Eye (tissue), 1 donor: ENCODE data around the gene CAPN12.
"Not testable (repeated sequence)": the region's sequence is repeated elsewhere in the genome, so short reads cannot be mapped to it uniquely, and the experiment has no call there.

Experiments used
- DNase-seq: peaks from one replicate; pipeline ENCODE4 v3.0.0-alpha.2; 2015

The CAPN12 gene

DNA sequence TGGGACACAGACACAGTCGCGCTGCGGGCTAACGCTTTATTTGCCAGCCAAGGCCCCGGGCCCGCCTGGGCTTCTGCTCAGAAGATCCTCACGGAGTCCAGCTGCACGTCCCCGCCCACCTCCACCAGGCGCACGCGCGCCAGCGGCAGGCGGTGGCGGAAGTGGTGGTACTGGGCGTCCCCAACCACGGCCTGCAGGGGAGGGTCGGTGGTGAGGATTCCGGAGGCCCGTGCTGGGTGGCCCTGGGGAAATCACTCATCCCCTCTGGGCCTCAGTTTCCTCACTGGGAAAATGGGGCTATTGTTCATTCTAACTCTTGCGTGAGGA, 26.6 kb upstream of the CAPN12 start:
- not testable (repeated sequence) for DNase-seq

DNA sequence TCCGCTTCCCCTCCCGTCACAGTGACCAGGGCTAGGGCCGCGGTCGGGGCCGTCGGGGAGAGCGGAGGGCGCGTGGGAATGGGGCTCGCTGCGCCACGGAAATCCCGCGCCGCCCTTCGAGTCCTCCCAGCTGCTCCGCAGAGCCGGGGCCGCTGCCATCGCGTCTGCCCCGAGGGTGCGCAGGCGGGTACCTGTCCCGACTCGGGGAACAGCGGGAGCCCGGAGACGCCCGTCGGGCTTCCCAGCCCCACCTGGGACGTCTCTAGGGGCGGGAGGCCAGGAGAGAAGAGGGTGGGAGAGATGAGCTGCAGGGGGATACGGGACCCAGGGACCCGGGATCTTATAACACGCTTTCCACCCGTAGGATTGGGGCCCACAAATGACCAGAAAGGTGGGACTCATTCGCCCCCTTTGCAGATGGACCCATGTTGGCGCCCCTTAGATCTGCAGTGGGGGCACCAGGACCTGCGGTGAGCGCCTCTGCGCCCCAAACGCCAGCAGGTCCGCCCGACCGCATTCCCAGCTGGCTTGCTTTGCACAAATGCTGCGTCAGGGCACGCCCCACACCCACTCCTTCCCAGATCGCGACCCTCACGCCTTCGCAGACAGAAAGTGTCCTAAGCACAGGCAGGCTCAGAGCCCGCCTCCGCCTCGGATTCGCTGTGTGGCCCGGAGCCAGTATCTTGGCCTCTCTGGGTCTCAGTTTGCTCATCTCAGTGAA, 26.1 kb upstream of the CAPN12 start:
- DNase-seq, result not testable (repeated sequence)

DNA sequence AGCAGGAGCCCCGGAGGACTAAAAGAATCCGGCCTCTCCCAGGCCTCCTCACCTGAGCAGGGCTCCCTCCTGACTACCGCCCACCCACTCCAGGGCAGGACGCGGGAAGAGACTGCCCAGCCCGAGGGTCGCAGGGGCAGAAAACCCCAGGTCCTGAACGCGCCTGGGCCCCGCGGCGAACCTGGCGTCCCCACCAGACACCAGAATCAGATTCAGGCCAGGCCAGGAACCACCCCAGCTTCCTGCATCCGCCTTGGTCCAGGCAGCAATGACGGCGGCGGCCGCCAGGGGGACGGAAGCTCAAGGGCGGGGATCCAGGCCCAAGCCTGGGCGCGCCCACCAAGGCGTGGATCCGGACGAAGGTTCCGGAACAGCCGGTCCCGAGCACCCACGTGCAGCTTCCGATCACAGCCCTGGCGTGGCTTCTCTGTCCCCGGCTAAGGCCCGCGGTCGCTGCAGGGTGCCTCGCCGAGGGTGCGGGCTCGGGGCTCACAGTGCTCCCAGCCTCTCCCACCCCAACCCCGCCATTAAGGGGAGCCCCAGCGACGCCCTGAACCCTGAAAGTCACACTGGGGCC, 25.4 kb upstream of the CAPN12 start:
- DNase-seq, result peak; percentile 72

DNA sequence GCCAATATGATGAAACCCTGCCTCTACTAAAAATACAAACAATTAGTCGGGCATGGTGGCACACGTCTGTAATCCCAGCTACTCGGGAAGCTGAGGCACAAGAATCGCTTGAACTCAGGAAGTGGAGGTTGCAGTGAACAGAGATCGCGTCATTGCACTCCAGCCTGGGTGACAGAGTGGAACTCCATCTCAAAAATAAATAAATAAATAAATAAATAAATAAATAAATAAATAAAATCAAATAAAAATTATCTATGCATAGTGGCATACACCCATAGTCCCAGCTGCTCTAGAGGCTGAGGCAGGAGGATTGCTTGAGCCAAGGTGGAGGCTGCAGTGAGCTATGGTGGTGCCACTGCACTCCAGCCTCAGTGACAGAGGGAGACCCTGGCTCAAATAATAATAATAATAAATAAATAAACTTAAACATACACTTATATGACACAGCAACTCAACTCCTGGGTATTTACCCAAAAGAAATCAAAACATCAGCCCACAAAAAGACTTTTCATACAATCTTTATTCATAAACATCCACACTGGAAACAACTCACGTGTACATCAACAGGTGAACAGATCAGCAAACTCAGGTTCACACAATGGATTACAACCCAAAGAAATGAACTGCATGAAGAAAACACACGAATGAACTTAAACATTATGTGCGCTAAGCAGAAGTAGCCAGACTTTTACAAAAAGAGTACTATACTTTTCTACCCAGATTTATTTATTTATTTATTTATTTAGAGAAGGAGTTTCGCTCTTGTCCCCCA, 22.2 kb upstream of the CAPN12 start:
- DNase-seq, result no peak

DNA sequence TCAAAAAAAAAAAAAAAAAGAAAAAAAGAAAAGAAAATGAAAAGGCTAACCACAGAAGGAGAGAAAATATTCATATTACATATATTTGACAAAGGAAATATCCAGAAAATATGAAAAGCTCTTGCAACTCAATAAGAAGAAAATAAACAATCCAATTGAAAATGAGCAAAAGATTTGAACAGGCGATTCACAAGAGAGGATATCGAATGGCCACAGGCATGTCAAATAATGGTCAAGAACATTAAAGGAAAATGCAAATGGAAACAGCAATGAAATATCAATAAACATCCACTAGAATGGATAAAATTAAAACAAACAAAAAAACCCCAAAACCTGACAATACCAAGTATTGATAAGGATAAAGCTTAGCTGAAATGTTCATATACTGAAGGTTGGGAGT, 20.9 kb upstream of the CAPN12 start:
- no peak for DNase-seq

DNA sequence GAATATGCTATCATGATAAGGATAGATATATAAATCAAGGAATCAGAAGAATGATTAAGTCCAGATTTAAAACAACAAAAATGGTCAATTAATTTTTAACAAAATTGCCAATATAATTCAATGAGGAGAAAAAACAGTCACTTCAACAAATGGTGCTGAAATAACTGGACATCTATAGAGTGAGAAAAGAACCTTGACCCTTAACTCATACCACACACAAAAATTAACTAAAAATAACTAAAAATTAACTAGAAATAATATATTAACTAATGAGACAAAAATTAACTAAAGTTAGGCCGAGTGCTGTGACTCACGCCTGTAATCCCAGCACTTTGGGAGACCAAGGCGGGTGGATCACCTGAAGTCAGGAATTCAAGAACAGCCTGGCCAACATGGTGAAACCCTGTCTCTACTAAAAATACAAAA, 19.5 kb upstream of the CAPN12 start:
- no peak for DNase-seq

DNA sequence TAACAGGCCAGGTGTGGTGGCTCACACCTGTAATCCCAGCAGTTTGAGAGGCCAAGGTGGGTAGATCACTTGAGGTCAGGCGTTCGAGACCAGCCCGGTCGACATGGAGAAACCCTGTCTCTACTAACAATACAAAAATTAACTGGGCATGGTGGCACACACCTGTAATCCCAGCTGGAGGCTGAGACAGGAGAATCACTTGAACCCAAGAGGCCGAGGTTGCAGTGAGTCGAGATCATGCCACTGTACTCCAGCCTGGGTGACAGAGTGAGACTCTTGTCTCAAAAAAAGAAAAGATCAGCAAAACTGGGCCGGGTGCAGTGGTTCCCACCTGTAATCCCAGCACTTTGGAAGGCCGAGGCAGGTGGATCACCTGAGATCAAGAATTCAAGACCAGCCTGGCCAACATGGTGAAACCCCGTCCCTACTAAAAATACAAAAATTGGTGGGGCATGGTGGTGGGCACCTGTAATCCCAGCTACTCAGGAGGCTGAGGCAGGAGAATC, 17.7 kb upstream of the CAPN12 start:
- not testable (repeated sequence) for DNase-seq

DNA sequence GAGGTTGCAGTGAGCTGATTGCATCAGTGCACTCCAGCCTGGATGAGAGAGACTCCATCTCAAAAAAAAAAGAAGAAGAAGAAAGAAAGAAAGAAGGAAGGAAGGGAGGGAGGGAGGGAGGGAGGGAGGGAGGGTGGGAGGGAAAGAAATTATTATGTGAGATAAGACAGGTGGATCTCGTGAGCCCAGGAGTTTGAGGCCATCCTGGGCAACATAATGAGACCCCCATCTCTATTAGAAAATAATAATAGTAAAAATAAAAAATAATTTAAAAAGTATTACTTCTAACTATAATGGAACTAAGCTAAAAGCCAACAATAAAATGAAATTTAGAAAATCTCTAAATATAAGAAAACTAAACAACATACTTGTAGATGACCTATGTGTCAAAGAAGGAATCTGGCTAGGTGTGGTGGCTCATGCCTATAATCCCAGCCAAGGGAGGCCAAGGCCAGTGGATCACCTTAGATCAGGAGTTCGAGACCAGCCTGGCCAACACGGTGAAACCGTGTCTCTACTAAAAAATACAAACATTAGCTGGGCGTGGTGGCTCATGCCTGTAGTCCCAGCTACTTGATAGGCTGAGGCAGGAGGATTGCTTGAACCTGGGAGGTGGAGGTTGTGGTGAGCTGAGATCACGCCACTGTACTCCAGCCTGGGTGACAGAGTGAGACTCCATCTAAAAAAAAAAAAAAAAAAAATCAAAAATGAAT, 16.7 kb upstream of the CAPN12 start:
- DNase-seq, result not testable (repeated sequence)

DNA sequence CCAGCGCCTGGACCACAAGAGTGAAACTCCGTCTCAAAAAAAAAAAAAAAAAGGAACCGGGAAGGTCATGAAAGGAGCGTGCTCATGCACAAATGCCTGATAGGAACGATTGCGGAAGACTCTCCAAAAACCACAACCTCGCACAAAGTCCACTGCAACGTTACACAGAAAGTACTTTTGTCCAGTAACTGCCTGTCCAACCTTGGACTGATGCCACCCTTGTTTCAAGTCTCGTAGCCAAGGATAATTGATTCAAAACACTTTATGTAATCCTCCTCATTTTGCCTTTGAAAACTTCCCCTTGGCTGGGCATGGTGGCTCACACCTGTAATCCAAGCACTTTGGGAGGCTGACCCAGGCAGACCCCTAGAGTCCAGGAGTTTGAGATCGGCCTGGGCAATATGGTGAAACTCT, 15.3 kb upstream of the CAPN12 start:
- DNase-seq, result no peak

DNA sequence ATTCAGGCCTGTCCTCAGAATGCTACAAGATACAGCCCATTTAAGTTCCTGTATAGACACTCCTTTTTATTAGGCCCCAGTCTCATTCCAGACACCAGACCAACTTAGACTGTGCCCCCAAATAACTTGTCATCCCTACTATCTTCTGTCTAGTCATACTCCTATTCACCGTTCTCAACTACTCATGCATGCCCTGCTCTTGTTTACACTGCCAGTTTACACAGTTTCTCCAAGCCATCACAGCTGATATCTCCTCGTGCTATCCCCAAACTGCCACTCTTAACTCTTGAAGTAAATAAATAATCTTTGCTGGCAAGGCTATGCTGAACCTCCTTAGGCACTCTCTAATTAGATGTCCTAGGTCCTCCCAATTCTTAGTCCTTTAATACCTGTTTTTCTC, 9.9 kb upstream of the CAPN12 start:
- not testable (repeated sequence) for DNase-seq

DNA sequence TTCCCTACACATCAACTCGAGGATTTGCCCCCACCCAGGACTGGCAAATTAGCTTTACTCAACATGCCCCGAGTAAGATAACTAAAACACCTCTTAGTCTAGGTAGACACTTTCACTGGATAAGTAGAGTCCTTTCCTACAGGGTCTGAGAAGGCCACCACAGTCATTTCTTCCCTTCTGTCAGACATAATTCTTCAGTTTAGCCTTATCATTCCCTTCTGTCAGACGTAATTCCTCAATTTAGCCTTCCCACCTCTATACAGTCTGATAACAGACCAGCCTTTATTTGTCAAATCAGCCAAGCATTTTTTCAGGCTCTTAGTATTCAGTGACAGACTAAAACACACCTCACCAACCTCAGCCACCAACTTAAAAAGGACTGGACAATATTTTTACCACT, 9.5 kb upstream of the CAPN12 start:
- DNase-seq, result not testable (repeated sequence)

DNA sequence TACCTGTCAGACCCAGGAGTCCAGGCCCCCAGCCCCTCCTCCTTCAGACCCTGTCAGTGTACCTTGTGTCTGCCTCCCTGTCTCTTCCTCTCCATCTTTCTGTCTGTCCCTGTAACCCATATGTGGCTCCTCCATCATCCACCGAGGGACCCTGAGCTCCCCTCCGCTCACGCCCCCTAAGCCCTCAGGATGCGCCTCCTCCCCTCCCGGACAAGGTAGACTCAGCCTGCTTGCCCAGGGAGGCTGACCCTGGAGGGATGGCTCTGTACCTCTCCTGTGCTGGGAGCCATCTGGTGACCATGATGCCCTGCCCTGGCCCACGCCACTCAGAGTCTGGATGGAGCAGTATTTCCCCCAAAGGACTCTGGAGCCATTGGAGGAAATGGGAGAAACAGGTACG, 1.0 kb upstream of the CAPN12 start:
- no peak for DNase-seq

DNA sequence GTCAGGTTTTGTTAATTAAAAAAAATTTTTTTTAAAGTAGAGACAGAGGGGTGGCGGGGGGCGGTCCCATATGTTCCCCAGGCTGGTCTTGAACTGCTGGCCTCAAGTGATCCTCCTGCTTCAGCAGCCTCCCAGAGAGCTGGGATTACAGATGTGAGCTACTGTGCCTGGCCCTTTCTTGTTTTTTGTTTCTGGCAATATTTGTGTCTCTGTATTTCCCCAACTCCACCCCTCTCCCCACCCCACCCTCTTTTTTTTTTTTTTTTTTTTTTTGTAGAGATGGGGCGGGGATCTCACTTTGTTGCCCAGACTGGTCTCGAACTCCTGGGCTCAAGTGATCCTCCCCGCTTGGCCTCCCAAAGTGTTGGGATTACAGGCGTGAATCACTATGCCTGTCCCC, 600 bp upstream of the CAPN12 start:
- DNase-seq, result no peak

DNA sequence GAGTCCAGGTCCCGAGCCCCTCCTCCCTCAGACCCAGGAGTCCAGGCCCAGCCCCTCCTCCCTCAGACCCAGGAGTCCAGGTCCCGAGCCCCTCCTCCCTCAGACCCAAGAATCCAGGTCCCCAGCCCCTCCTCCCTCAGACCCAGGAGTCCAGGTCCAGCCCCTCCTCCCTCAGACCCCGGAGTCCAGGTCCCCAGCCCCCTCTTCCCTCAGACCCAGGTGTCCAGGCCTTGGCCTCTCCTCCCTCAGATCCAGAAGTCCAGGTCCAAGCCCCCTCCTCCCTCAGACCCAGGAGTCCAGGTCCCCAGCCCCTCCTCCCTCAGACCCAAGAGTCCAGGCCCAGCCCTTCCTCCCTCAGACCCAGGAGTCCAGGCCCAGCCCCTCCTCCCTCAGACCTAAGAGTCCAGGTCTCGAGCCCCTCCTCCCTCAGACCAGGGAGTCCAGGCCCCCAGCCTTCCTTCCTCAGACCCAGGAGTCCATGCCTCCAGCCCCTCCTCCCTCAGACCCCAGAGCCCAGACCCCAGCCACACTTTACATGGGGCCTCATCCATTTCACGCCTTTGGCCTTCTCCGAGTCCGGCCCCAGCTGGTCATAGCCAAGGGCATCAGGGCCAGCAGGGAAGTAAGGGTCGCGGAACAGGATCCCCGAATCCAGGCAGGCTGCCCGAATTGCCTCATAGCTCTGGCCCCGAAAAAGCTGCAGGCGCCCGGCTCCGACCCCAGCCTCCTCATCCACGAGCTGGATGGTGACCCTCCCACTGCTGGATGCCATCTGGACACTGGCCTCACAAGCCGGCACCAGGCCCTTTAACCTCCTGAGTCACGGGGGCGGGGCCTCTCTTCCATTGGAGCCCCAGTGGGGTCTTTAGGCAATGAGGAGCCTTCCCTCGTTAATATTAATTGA, 628 bp downstream of the CAPN12 start:
- no peak for DNase-seq

DNA sequence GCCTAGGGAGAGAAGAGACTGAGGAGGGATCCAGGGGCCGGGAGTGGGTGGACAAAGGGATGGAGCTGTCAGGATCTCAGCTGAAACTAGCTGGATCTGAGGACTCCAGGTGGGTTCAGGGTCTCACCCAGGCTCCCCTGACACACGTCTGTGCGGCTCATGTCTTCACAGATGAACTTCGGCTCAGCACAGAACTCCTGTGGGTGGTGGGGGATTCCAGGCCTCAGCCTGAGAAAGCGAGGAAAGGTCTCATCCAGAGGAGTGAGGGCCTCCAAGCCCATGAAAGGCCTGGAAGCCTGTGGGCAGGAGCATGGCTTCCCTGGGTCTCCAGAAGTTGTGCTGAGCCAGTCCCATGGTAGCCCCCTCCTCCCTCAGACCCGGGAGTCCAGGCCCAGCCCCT, 1.4 kb downstream of the CAPN12 start:
- no peak for DNase-seq

DNA sequence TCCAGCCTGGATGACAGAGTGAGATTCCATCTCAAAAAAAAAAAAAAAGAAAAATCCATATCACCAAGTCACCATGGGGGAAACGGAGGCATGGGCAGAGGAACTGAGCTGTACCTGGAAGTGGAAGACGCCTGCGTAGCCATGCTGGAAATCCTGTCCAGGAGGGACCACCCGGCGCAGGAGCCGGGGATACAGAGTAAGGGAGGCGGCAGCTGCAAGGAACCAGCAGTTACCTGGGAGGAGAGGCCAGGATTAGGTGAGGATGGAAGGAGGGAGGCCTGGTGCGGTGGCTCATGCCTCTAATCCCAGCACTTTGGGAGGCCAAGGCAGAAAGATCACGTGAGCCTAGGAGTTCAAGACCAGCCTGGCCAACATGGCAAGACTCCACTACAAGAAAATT, 2.0 kb downstream of the CAPN12 start:
- DNase-seq, result no peak

DNA sequence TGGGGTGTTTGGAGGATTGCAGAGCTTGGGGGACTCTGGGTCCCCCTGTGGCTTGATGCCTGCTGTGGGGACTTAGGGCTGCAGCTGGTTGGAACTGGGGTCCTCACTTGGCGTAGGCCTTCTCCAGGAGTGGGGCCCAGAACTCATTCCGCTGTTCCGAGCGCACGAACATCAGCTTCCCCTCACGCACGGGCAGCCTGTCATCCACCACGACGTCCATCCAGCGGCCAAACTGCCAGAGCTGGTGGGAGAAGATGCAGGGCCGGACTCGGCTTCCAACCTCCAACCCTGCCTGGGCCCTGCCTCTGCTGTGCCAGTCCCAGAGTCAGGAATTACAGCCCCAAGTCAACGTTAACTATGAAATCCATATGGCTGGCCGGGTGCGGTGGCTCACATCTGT, 2.6 kb downstream of the CAPN12 start:
- no peak for DNase-seq

DNA sequence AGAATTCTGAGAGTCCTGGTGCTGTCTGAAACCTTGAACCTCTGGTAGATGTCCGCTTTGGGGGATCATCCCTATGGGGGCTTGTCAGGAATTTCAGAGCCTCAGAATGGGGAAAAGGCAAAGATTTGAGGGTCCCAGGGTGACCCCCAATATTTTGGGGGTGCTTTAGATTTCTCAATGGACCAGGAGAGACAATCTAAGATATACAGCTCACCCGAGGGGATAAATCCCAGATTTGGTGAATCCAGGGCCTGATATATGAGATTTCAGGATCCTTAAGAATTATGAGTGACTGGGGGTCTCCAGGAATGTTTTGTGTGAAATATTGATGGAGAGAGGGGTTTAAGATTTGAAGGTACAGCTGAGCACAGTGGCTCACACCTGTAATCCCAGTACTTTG, 3.3 kb downstream of the CAPN12 start:
- no peak for DNase-seq

DNA sequence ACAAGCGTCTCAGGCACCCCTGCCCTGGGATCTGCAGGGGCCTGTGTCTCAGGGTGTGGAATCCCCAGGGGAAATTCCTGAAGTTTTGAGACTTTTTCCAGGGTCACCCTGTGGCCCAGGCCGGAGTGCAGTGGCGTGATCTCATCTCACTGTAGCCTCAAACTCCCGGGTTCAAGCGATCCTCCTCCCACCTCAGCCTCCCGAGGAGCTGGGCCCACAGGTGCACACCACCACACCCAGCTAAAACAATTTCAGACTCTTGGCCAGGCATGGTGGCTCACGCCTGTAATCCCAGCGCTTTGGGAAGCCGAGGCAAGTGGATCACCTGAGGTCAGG, 4.0 kb downstream of the CAPN12 start:
- DNase-seq, result no peak

DNA sequence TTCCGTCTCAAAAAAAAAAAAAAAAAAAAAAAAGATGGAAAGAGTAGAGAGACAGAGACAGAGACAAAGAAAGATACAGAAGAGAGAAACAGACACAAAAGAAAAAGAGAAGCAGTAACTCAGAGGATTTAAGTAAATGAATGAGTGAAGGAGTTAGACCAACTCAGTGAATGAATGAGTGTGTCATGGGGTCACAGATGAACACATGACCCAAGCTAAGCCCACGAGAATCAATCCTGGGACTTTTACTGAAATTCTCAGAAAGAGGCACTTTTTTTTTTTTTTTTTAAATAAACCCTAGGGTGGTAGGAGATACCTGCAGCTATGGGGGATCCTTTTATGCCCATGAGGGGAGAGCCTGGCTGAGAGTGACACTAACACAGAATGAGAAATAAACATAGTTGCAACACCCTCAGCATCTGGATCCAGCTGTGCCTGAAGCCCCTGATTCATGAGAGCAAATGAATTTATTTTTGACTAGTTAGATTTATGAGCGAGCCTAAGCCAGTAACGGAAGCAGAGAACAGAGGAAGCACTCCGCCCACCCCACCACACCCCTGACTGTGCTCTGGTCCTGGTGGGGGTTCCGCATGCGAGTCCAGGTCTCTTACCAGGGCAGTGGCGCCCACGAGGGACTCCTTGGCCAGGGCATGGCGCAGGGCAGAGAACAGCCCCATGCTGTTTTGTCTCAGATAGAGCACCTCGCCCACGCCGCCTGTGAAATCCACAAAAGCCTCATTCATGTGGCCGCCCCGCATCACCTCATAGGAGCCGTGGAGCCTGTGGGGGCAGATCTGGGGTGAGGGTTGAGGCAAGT, 4.6 kb downstream of the CAPN12 start:
- no peak for DNase-seq

DNA sequence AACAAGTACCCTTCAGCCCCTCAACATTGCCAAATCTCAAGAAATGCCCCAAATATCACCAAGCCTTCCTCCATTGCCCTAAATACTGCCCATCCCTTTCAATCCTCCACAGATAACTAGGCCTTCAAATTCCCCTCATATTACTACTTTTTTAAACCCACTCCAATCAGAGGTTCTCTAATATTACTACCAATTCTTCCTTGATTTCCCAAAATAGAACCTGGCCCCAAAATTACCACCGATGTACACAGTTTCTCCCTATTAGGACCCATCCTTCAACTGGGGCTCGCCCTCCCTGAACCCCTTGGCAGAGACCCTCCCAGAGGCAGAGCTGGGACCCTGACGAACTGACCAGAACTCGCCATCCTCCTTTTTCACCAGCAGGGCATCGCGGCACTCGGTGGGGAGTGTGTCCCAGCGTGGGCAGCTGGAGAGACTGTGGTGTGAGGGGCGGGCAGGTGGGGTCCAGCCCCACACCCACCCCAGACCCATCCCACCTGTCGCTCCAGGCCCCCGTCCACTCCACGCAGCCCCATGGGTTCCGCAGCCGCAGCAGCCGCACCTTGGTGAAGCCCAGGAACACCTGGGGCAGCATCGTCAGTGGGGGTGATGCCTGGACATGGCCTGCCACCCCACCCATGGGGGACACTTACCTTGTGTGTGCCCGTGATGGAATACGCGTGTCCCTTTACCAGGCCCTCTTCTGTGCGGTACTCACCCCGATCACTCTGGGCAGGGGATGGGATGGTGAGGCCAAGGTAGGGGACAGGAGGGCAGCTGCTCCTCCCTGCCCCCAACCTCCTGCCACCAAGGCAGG, 6.1 kb downstream of the CAPN12 start:
- DNase-seq, result no peak
